Kidney (tissue), 14 donors: Measurements from ENCODE around the gene UGT3A2. TPM values are rescaled to one million over a fixed set of nuclear protein-coding genes. Genes with fewer than 3 reads are reported as not detected.

Experiments
- DNase-seq, 5 donors: peaks; one replicate each; pipeline ENCODE4 v3.0.0-alpha.2; 2013 to 2020
- FAIRE-seq: peaks from 2 replicates; lab custom pipeline; 2012; peaks lifted over from hg19 to GRCh38; lab: Jason Lieb, UNC
- H3K27ac ChIP-seq, 2 donors: one replicate each; pipeline ENCODE4 v1.7.0; 2013; ENCODE audit warnings: low read depth in 2 of 2, low read length in 2 of 2, inconsistent platforms in 1 of 2
- H3K27me3 ChIP-seq: one replicate; pipeline ENCODE4 v1.7.1; 2013; ENCODE audit warnings: low read length, inconsistent platforms; ENCODE audit not compliant: control insufficient read depth, insufficient read depth
- H3K36me3 ChIP-seq, 3 donors: one replicate each; pipeline versions ENCODE4 v1.7.0 to v1.7.1; 2013; ENCODE audit warnings: low read length in 3 of 3, control low read depth in 1 of 3, inconsistent platforms in 1 of 3; ENCODE audit not compliant: insufficient read depth in 3 of 3, control insufficient read depth in 2 of 3
- H3K4me1 ChIP-seq, 3 donors: one replicate each; pipeline versions ENCODE4 v1.7.0 to v1.7.1; 2013; ENCODE audit warnings: low read length in 3 of 3, inconsistent platforms in 1 of 3, low read depth in 1 of 3; ENCODE audit not compliant: control insufficient read depth in 2 of 3, insufficient read depth in 2 of 3
- H3K4me3 ChIP-seq, 3 donors: one replicate each; pipeline versions ENCODE4 v1.7.0 to v1.8.1; 2013; ENCODE audit warnings: low read length in 3 of 3, control low read depth in 1 of 3, inconsistent platforms in 1 of 3
- H3K9ac ChIP-seq, 3 donors: one replicate each; pipeline versions ENCODE4 v1.7.0 to v1.7.1; 2013; ENCODE audit warnings: low read length in 3 of 3, control low read depth in 1 of 3, inconsistent platforms in 1 of 3
- H3K9me3 ChIP-seq, 3 donors: one replicate each; pipeline versions ENCODE4 v1.7.0 to v1.7.1; 2013; ENCODE audit warnings: low read length in 3 of 3, control low read depth in 1 of 3, inconsistent platforms in 1 of 3; ENCODE audit not compliant: control insufficient read depth in 2 of 3, insufficient read depth in 1 of 3
- CTCF ChIP-seq: IDR thresholded peaks from 3 replicates; pipeline ENCODE4 v1.5.1; 2012; ENCODE audit warnings: mild to moderate bottlenecking, moderate library complexity, borderline replicate concordance; ENCODE audit not compliant: insufficient read depth; ENCODE audit errors: extremely low read depth
- intact Hi-C: fragments of 100-400 bp; cut with DNase I; formaldehyde crosslinking; loops from one replicate; pipeline ENCODE4 v1.11.1; 2022
- polyA plus RNA-seq: library from polyadenylated mRNA; stranded (reverse); fragments of 350-450 nt; fragmentation: Illumina TruSeq; extraction: RNeasy Lipid Tissue Mini Kit (QIAGEN cat#74804); gene quantifications from one replicate; pipeline ENCODE4 v1.2.3, GENCODE V29; 2014; ENCODE audit warnings: low read depth, low replicate concordance; ENCODE audit not compliant: insufficient read depth
- total RNA-seq: library from RNA; stranded (reverse); fragmentation: NEBNext Ultra II Directional; extraction: Animal tissue kit (Norgen Biotek cat#: 25700); gene quantifications from one replicate; pipeline ENCODE4 v1.2.1, GENCODE V29; 2021
- donor health status: control.
- donor health status: control.
- donor health status: control.
- donor health status: control.
- donor health status: control.
- donor health status: DM: yes; HTN: yes; CAD: no.
- donor health status: Normal renal cell carcinoma (clear cell type).

The UGT3A2 gene
- total and polyA plus RNA-seq, 2 donors from 2014 or later, result 0.35 to 4.4 TPM

GRCh38 chr5:35988529-35988928, 78.2 kb downstream of the UGT3A2 start:
- no peak overlapping the region for H3K27ac ChIP-seq
- intact Hi-C loops, result no loop called here
- H3K4me3 ChIP-seq, result peak overlapping the region; percentile 26 to 72 (median 48)
- H3K36me3 ChIP-seq, result no peaks in the 10 kb centered on the region
- H3K9ac ChIP-seq, result no peak overlapping the region
- H3K4me1 ChIP-seq, result no peaks in the 10 kb centered on the region
- FAIRE-seq (no peak), DNase-seq (no peak)
- no peaks in the 10 kb centered on the region for H3K9me3 ChIP-seq
- TF ChIP-seq CTCF, result no peak
- no peaks in the 10 kb centered on the region for H3K27me3 ChIP-seq

- intact Hi-C loops, result no loop called here
- no peaks in the 10 kb centered on the region for H3K27me3 ChIP-seq
- TF ChIP-seq CTCF, result no peak
- no peak overlapping the region for H3K27ac ChIP-seq
- FAIRE-seq, result no peak
- peaks cover 0 to under 1% (median 0%) of the 10 kb centered on the region in 3 donors for H3K9me3 ChIP-seq
- no peaks in the 10 kb centered on the region for H3K4me1 ChIP-seq
- DNase-seq, result peak in 2 of 5 donors; percentile 33 to 41
- H3K4me3 ChIP-seq, result peak overlapping the region in 1 of 3 donors; percentile 33
- no peaks in the 10 kb centered on the region for H3K36me3 ChIP-seq
- no peak overlapping the region for H3K9ac ChIP-seq
These were observed 78.9 kb downstream of the UGT3A2 start for GRCh38 chr5:35987776-35988175.

Other genes with a start within 250 kb of the UGT3A2 start
- 53.7 TPM for gene IL7R, start 210.0 kb downstream of the UGT3A2 start, total RNA-seq
- 0.34 TPM for gene IL7R, start 210.0 kb downstream of the UGT3A2 start, polyA plus RNA-seq
- gene CAPSL, start 128.3 kb downstream of the UGT3A2 start, total RNA-seq, result 1.9 TPM
- 4.3 TPM for gene CAPSL, start 128.3 kb downstream of the UGT3A2 start, polyA plus RNA-seq
- gene UGT3A1, start 75.5 kb downstream of the UGT3A2 start, total RNA-seq, result 6.1 TPM
- gene UGT3A1, start 75.5 kb downstream of the UGT3A2 start, polyA plus RNA-seq, result 37.5 TPM
- 13.6 TPM for gene LMBRD2, start 85.0 kb upstream of the UGT3A2 start, total RNA-seq
- gene LMBRD2, start 85.0 kb upstream of the UGT3A2 start, polyA plus RNA-seq, result 4.0 TPM
- gene SKP2, start 85.2 kb upstream of the UGT3A2 start, total RNA-seq, result 10.9 TPM
- 3.4 TPM for gene SKP2, start 85.2 kb upstream of the UGT3A2 start, polyA plus RNA-seq
- 27.9 TPM for gene NADK2, start 175.0 kb upstream of the UGT3A2 start, total RNA-seq
- 15.4 TPM for gene NADK2, start 175.0 kb upstream of the UGT3A2 start, polyA plus RNA-seq
- 7.1 TPM for gene RANBP3L, start 235.0 kb upstream of the UGT3A2 start, total RNA-seq
- gene RANBP3L, start 235.0 kb upstream of the UGT3A2 start, polyA plus RNA-seq, result 8.7 TPM